Activated gamma-delta T cell treated with anti-CD3 and anti-CD28 coated beads, Interleukin-2, amount 50 U/mL, for 16 hours (primary cell): ENCODE results near the gene PSEN2.

Experiments
- DNase-seq: peaks from one replicate; pipeline ENCODE4 v3.0.0-alpha.2; 2020; ENCODE audit warnings: low read depth

PSEN2 gene

DNA sequence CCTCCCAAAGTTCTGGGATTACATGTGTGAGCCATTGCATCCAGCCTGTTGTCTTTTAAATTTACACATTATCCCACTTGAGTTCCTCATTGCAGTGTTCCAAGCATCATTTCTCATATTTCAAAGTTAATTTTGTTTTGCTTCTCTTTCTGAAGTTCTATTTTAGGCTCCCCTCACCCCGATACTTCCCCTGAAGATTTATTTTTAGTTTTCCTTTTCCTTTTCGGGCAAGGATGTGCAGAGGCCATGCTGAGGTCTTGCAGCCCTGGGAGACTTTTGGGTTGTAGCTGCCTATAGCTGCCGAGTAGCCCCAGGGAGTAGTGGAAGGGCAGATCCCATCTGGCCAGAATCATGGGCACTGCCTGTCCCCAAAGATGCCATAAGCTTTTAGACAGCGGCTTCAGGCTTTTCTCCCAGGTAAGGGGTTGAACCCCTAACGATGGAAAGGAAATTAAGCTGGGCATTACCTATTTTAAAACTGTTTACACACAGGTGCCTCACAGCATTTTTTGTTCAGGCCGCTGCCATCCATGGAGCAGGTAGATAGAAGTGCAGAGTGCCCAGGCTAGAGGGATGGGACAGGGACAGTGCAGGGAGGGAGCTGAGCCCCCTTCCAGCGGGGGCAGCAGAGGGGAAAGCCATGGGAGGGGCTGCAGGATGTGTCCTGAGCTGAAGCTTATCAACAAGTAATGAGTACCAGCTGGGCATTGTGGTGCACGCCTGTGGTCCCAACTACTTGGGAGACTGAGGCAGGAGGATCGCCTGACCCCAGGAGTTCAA is 15.9 kb downstream of the PSEN2 start:
- no peak for DNase-seq

DNA sequence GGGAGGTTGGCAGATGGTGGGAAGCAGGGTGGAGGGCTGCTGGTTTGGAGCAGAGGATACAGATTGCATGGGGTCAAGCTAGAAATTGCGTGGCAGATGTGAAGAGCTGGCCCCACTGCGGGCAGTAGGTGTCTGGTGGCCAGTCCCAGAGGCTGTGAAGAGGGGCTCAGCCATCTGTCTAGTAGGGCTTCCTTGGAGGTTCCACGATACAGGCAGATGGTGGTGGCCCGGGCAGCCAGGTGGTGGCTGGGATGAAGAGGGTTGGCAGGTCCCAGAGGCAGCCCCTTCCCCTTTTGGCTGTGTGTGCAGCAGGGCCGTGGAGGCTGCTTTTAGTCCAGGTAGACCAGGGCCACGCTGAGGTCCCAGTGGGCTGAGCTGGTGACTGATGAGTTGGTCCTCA is 16.6 kb downstream of the PSEN2 start:
- no peak for DNase-seq

DNA sequence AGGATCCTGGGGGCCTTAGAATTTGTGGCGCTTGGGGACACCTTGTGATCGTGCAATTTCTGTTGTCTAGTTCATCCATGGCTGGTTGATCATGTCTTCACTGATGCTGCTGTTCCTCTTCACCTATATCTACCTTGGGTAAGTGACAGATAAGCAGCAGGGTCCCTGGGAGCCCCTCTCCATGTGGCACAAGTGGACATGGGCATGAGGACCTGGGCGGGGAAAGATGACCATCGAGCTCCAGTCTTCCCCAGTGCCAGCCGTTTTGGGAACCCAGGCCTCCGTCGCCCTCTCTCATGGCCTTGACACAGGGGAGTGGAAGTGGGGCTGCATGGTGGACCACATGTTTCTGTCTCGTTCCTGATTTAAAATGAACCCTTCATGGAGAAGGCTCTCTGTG is 17.6 kb downstream of the PSEN2 start:
- no peak for DNase-seq

DNA sequence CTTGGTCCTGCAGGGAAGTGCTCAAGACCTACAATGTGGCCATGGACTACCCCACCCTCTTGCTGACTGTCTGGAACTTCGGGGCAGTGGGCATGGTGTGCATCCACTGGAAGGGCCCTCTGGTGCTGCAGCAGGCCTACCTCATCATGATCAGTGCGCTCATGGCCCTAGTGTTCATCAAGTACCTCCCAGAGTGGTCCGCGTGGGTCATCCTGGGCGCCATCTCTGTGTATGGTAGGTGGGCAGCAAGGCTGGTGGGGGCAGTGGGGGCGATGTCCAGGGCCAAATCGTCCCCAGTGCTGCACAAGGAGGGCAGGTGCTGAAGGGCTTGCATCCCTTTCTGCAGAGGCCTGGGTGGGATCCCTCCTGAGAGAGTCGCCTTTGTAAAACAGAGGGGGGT is 18.4 kb downstream of the PSEN2 start:
- no peak for DNase-seq

DNA sequence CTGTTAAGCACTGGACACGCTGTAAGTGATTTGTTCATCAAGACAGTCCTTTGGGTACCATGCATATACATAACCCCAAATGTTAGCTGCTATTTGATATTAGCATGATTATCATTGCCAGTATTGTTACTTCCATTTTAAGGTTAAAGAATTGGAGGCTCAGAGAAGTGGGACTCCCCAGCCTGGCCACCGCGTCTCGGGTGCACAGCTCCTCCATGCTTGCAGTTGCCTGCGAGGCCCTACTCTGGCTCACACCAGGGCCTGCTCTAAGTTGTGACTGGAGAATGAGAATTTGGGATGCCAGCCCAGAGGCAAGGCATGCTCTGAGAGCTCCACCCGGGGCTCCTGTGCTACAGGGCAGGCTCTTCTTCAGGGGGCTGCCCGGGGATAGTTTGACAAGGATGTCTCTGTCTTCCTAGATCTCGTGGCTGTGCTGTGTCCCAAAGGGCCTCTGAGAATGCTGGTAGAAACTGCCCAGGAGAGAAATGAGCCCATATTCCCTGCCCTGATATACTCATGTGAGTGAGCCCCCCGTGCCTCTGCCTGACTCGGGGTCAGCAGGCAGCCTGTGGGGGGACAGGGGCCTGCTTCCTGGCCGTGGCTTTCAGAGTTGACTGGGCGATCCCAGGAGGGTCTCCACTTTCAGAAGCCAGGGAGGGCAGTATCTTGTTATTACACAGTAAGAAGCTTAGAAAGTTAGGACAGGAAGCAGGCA is 19.4 kb downstream of the PSEN2 start:
- no peak for DNase-seq

DNA sequence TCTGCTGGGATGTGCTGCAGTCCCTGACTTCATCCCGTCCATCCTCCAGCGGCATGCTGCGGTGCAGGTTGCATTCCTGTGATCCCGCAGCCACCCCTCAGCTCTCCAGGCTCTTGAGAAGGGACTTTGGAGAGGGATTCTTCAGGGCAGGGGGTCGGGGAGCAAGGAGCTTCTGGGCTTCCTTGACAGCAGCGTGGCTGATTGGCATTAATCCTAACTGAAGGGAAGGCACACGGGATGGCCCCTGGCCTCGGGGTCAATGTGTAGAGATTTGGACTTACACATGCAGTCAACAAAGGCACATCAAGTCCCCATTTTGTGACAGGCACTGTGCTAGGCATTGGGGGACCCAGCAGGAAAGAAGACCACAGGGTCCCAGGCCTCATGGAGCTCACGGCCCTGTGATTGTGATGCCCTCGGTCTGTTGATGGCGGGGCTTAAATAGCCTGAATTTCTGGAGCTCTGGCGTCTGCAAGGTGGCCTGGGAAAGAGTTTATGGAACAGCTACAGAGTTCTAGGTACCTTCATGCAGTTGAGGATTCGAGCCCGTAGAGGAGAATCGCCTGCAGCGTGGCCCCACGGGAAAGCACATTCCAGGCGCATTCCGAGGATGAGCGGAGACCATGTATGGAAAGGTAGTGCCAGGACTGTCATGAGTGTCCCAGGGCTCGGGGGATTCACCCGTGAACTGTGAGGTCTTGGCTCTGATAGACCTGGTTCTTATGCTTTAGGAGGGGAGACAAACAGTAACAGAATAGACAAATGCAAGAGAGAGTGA is 20.1 kb downstream of the PSEN2 start:
- no peak for DNase-seq

DNA sequence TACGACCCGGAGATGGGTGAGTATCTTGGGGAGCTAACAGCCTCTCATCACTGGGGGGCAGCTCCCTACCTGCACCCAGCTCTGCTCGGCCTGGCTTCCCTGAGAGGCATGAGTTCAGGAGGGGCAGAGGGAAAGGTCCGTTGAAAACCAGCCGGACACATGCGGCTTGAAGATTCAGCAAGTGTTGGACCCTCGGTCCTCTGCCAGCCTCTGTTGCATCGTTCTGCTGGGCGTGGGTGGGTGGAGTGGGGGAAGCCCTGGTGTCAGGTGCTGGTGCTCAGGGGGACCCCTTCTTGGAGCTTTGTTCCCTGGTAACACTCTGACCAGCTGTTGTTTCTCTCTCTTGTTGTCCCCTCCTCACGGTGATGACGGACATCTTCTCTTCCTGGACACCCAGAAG is 20.9 kb downstream of the PSEN2 start:
- DNase-seq = no peak

DNA sequence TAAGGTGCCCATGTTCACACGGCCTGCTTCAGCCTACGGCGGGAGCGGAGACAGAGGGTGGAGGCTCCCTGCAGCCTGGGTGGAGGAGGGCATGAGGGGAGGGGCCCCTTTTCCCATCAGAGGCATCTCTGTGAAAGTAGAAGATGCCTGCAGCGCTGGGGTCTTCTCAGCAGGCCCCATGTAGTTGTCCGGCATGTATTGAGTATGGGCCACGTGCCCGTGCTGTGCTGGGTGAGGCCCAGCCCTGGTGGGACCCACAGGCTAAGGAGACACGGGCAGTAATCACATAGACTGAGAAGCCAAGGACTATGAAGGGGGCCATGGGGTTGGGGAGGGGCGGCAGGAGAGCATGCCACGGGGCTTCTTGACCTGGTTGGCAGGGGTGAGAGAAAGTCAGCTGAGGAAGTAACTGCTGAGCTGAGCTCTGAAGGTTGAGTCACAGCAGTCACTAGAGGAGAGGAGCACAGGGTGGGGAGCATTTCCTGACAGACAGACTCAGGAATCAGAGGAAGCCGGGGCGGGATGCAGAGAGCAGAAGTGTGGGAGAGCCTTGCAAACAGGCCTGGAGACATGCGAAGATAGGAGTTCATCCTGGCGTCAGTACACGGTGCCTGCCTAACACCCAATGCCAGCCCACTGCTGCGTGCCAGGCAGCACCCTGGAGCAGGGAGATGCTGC is 21.6 kb downstream of the PSEN2 start:
- DNase-seq = no peak

DNA sequence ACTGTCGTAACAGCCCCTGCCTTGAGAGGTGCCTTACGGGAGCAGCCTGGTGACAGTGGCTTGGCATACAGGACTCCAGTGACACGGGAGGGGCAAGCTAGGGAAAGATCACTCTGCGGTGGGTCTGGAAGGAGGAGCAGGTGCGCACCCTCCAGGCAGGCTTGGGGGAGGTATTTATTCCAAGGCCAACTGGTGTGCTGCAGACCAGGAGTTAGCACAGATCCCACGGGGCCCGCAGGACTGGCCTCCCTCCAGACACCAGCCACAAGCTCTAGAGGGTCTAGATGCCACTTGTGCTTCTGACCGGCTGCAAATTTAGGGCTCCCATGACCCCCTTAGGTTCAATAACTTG is 22.1 kb downstream of the PSEN2 start:
- DNase-seq = no peak

DNA sequence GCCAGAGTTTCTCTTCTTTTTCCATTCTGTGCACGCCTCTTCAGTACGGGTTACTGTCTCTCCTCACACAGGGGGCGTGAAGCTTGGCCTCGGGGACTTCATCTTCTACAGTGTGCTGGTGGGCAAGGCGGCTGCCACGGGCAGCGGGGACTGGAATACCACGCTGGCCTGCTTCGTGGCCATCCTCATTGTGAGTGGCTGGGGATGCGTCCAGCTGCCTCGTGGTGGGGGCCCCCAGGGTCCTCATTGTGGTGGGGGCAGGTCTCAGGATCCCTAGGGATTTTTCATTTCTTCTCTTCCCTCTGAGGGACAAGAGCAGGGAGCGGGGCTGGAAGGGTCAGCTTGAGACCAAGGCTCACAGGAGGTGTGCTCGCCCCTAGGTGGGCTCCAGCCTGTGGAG is 23.5 kb downstream of the PSEN2 start:
- no peak for DNase-seq

DNA sequence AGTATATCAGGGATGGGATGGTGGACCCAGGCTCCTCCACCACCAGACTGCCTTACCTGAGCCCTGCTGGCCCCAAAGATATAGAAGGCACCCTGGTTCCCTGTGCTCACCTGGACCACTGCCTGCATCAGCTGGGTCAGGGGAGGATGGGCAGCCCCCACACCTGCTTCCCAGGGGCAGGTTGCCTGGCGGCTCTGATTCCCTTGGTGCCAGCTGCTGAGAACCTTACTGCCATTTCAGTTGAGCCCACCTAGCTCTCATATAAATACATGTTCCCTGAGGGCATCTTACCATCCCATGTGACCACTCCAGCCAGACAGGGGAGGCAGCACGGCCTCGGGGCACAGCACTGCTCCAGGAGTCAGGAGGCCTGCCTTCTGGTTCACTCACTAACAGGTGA is 24.4 kb downstream of the PSEN2 start:
- DNase-seq = no peak

DNA sequence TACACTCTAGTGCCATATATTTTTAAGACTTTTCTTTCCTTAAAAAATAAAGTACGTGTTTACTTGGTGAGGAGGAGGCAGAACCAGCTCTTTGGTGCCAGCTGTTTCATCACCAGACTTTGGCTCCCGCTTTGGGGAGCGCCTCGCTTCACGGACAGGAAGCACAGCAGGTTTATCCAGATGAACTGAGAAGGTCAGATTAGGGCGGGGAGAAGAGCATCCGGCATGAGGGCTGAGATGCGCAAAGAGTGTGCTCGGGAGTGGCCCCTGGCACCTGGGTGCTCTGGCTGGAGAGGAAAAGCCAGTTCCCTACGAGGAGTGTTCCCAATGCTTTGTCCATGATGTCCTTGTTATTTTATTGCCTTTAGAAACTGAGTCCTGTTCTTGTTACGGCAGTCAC is 25.2 kb downstream of the PSEN2 start:
- no peak for DNase-seq

DNA sequence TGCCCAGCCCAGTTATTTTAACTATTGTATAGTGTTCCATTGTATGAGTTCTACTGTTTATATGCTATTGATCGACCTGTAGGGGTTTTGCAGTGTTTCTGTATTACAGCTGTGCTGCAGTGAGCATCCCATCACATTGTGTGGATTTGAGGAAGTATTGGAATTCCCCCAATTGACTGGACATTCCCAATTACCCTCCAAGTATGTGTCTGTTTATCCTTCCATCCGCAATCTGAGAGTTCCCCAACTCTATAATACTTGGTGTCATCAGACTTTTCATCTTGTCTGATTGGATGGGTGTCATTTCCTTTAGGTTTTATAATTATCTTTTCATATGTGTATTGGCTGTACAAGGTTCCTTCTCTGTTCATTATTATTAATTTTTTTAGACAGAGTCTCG is 27.8 kb downstream of the PSEN2 start:
- no peak for DNase-seq

DNA sequence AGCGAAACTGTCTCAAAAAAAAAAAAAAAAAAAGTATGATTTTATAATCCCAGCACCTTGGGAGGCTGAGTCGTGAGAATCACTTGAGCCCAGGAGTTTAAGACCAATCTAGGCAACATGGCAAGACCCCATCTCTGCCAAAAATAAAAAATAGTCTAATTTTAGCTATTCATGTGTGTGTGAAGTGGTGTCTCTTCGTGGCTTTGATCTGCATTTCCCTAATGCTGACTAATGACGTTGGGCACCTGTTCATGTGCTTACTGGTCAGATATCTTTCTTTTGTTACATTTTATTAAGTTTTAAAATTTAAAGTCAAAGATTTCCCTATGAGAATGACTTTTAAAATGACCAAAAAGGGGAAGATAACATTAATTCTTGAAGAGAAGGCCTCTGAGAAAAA is 31.0 kb downstream of the PSEN2 start:
- DNase-seq = no peak

DNA sequence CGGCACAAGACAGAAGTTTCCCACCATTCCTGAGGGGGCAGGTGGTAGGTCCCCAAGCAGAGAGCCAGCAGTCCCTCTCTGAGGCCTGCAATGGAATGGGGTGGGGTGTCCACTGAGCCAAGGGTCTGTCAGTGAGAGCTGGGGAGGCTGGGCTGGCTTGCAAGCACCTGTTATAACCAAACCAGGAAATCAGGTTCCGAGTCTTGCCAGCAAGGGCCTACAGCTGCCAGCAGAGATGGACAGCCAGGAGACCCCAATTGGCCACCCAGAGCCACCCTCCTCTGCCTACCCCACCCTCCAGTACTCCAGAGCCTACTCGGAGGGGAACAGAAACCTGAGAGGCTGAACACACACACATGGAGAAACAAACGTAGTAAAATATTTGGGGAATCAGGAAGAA is 32.2 kb downstream of the PSEN2 start:
- DNase-seq = no peak

DNA sequence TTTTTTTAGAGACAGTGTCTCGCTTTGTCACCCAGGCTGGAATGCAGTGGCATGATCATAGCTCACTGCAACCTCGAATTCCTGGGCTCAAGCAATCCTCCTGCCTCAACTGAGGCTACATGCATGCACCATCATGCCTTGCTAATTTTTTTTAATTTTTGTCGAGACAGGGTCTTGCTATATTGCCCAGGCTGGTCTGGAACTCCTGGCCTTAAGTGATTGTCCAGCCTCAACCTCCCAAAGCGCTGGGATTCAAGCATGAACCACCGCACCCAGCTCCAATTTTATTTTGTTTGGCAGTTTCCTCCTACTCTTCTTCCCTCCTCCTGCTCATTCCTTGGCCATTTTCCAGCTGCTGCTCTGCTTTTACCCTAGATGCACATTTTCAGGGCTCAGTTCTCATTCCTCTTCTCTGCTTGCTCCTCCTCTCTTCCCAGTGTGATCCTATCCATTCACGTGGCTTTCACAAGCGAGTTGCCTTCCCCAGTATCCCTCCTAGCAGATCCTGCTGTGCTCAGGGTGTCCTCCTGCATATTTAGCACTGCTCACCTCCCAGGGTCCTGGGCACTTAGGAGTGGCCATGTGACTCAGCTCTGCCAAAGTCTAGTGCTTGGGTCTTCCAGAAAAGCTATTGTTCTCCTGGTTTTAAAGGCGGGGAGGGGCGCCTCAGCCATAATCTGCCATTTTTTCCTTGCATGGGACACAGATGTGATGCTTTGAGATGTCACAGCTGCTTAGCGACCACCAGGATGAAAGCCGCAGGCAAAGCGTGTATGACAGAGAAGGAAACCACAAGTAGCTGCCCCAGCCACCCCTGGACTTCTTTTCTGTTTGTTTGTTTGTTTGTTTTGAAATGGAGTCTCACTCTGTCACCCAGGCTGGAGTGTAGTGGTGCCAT is 33.7 kb downstream of the PSEN2 start:
- DNase-seq = no peak

DNA sequence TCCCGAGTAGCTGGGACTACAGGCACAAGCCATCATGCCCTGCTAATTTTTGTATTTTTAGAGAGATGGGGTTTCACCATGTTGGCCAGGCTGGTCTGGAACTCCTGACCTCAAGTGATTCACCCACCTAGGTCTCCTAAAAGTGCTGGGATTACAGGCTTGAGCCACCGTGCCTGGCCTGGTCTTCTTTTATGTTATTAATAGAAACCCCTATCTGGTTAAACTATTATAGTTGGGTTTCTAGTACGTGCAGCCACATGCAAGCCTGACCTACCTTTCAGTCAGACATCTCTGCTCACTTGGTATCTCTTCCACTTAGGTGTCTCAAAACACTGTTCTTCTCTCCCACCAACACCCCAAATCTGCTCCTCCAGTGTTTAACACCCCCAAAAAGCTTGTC is 34.4 kb downstream of the PSEN2 start:
- no peak for DNase-seq

DNA sequence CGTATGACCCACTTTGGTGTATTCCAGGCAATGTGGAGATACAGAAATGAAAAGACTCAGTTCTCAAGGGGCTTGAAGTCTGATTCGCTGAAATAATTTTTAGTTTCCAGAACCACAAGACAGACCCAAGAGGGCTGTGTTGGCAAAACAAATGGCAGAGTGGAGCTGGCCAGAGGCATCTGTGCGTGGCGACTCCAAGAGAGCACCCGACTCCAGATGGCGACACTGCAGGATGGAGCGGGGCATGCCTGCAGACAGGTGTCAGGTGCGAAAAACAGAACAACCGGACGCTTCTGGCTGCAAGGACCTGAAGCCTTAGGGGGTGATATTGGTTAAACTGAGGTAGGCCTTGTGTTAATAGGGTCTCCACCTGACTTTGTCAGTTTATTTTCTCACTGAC is 38.0 kb downstream of the PSEN2 start:
- no peak for DNase-seq

DNA sequence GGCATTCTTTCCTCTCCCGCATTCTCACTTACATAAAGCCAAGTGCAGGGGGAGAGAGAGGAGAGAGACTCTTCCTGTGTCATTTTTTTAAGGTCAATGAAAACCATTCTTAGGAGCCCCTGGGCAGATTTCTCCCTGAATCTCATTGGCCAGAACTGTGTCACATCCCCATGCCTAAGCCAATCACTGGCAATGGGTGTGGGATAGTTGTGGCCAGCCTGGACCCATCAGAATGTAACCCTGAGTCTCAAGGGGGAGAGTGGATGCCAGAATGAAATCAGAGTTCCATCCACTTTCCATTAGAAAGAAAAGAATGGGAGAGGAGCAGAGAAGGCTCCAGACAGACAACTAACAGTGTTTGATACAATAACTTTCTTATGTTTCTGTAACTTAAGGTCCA is 38.5 kb downstream of the PSEN2 start:
- DNase-seq = no peak

DNA sequence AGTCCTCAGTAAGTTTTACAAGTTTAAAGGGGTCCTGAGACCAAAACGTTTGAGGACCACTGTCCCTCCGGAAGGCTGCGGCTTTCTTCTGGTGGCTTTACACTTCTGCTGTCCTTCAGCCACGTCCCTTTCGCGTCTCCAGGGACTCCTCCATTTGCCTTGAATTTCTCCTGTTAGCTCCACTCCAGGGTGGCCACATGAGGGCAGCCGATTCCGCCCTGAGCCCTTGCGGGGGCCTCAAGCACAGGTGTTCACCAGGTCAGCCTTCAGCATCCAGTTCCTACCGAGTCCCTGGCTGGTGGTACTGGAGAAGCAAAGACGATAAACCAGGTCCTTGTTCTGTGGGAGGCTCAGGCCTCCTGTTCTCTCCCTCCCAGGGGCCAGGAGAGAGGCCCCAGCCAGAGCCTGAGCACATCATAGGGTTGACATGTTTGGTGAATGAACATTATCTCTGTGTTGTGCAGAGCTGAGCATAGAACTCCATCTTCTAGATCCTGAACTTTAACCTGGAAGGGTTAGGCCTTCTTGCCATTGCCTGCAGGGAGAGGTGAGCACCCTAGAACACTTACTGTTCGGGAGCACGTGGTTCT is 42.3 kb downstream of the PSEN2 start:
- DNase-seq = no peak

DNA sequence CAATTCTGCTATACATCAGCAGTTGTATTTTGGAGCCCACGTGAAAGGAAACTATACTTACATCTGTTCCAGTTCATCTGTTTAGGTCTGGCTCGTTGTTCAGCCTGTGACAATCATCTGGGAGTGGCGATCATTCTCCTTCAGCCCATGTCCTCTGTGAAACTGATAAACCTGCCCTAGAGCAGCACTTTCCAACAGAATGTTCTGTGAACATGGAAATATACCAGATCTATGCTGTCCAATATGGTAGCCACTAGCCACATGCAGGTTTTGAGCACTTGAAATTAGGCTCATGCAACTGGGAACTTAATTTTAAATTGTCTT is 45.2 kb downstream of the PSEN2 start:
- no peak for DNase-seq
